Measurements from ENCODE around the gene ERC2.

The ERC2 gene

DNA sequence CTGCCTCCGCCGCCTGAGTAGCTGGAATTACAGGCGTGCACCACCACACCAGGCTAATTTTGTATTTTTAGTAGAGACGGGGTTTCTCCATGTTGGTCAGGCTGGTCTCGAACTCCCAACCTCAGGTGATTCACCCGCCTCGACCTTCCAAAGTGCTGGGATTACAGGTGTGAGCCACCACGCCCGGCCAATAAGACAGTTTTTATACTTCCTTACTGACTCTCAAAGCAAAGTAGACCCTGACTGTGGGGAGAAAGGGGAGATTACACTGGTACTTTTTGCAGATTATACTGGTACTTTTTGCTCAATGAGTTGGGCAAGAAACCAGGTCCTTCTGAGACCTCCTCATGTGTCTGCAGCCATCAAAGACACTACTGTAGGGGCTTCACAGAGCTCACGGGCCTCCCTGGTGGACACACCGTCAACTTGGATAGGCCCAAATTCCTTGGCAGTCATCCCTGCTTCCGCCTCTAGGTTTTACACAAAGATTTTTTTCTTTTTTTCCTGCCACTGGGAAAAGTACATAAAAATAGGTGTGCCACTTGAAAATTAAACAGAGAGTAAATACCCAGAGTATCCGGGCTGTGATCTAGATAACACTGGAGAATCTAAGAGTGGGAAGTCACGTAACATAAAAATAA lies 837.9 kb downstream of the ERC2 start:
- H3K36me3 ChIP-seq (ENCODE audit: control insufficient read depth in 1 of 2, insufficient read depth in 2 of 2, low read length in 2 of 2), result no peaks in the 10 kb centered on the region
- H3K27ac ChIP-seq (ENCODE audit: low read depth, low read length), result no peak overlapping the region
- no peak overlapping the region for H3K9ac ChIP-seq (ENCODE audit: low read depth in 1 of 2, low read length in 2 of 2)
- no peaks in the 10 kb centered on the region for H3K9me3 ChIP-seq (ENCODE audit: control insufficient read depth in 1 of 2, low read length in 2 of 2)
- H3K27me3 ChIP-seq (ENCODE audit: control insufficient read depth in 1 of 2, insufficient read depth in 2 of 2, low read length in 2 of 2), result no peaks in the 10 kb centered on the region
- no peaks in the 10 kb centered on the region for H3K4me1 ChIP-seq (ENCODE audit: control insufficient read depth in 1 of 2, insufficient read depth in 2 of 2, low read length in 2 of 2)
- H3K4me3 ChIP-seq (ENCODE audit: low read depth in 1 of 2, low read length in 2 of 2), result no peak overlapping the region

DNA sequence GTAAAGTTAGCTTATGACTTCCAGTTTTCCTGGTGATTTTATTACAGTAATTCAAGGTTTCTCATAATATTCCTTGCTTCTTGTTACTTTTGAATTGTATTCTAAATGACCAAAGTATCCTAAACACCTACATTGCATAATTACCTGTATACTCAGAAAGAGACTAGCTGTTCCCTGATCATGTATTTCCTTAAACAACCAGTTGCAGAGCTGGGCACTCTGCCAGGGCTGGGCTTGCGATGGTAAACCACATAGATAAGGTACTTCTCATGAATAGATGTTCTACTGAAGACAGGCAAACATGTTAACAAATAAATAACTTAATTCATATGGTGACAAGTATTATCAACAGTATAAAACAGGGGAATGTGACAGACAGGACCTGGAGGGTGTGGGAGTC lies 838.8 kb downstream of the ERC2 start:
- no peak overlapping the region for H3K9ac ChIP-seq (ENCODE audit: low read depth in 1 of 2, low read length in 2 of 2)
- H3K4me1 ChIP-seq (ENCODE audit: control insufficient read depth in 1 of 2, insufficient read depth in 2 of 2, low read length in 2 of 2), result no peaks in the 10 kb centered on the region
- no peaks in the 10 kb centered on the region for H3K27me3 ChIP-seq (ENCODE audit: control insufficient read depth in 1 of 2, insufficient read depth in 2 of 2, low read length in 2 of 2)
- no peaks in the 10 kb centered on the region for H3K9me3 ChIP-seq (ENCODE audit: control insufficient read depth in 1 of 2, low read length in 2 of 2)
- H3K36me3 ChIP-seq (ENCODE audit: control insufficient read depth in 1 of 2, insufficient read depth in 2 of 2, low read length in 2 of 2), result no peaks in the 10 kb centered on the region
- no peak overlapping the region for H3K4me3 ChIP-seq (ENCODE audit: low read depth in 1 of 2, low read length in 2 of 2)
- no peak overlapping the region for H3K27ac ChIP-seq (ENCODE audit: low read depth, low read length)

DNA sequence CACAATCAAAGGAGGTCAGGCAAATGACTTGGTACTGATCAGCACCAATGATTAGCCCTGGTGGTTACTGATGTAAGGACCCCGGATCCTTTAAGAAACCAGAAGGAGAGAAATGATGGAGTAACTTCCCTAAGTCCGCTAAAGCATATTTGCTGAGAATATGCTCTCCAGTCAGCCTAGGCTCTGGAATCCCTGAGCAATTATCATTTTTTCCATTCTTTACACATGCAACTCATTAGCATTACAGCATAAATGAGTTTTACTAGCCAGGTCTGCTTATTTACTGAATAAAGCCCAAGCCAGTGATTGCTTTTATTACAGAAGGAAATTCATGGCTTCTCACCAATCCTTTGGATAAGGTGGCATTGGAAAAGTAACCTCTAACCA lies 842.0 kb downstream of the ERC2 start:
- Histone ChIP-seq H3K27me3 (ENCODE audit: control insufficient read depth in 1 of 2, insufficient read depth in 2 of 2, low read length in 2 of 2) (no peaks in the 10 kb centered on the region), H3K36me3 (ENCODE audit: control insufficient read depth in 1 of 2, insufficient read depth in 2 of 2, low read length in 2 of 2) (no peaks in the 10 kb centered on the region), H3K27ac (ENCODE audit: low read depth, low read length) (no peak overlapping the region)

DNA sequence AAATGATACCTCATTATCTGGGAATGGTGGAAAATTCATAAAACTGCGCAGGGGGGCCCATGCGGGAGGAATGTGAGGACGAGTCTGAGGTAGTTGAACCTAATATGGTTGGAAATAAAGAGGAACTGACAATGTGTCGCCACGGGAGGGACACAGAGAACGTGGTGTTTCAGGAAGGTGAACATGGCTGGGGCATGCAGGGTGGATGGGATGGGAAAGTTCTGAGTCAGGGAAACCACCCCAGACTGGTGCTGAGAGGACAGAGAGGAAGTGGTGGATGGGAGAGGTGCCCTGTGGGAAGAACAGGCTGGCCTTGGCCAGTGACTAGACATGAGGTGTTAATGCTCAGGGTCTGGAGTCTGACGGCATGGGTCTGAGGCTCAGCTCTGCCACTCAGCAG lies 844.0 kb downstream of the ERC2 start:
- Histone ChIP-seq H3K27ac (ENCODE audit: low read depth, low read length) (no peak overlapping the region), H3K9ac (ENCODE audit: low read depth in 1 of 2, low read length in 2 of 2) (no peak overlapping the region), H3K4me3 (ENCODE audit: low read depth in 1 of 2, low read length in 2 of 2) (no peak overlapping the region), H3K4me1 (ENCODE audit: control insufficient read depth in 1 of 2, insufficient read depth in 2 of 2, low read length in 2 of 2) (peaks cover 0 to 4% of the 10 kb centered on the region in 2 donors), H3K36me3 (ENCODE audit: control insufficient read depth in 1 of 2, insufficient read depth in 2 of 2, low read length in 2 of 2) (no peaks in the 10 kb centered on the region), H3K9me3 (ENCODE audit: control insufficient read depth in 1 of 2, low read length in 2 of 2) (no peaks in the 10 kb centered on the region), H3K27me3 (ENCODE audit: control insufficient read depth in 1 of 2, insufficient read depth in 2 of 2, low read length in 2 of 2) (no peaks in the 10 kb centered on the region)

More for the DNA sequence above, 842.0 kb downstream of the ERC2 start:
- Histone ChIP-seq H3K4me1 (ENCODE audit: control insufficient read depth in 1 of 2, insufficient read depth in 2 of 2, low read length in 2 of 2) (peaks cover 0 to 4% of the 10 kb centered on the region in 2 donors), H3K9me3 (ENCODE audit: control insufficient read depth in 1 of 2, low read length in 2 of 2) (no peaks in the 10 kb centered on the region), H3K9ac (ENCODE audit: low read depth in 1 of 2, low read length in 2 of 2) (no peak overlapping the region), H3K4me3 (ENCODE audit: low read depth in 1 of 2, low read length in 2 of 2) (no peak overlapping the region)

DNA sequence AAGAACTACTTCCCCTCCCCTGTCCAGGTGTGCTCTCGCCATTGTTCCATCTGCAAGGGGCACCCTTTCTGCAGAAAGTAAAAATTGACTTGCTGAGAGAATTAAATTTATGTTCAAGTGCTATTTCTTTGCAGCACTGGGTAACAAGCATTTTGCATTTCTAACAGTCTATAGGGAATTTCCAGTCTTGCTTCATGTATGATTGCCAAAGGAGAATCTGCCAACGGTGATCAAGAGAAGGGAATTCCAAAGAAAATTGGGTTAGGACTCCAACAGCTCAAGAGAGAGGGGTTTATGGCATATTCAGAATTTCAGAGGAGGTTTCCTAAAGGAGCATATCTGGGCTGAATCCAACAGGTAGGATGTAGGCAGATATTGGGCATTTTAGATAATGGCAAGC lies 844.5 kb downstream of the ERC2 start:
- Histone ChIP-seq H3K27ac (ENCODE audit: low read depth, low read length) (no peak overlapping the region), H3K9ac (ENCODE audit: low read depth in 1 of 2, low read length in 2 of 2) (no peak overlapping the region), H3K27me3 (ENCODE audit: control insufficient read depth in 1 of 2, insufficient read depth in 2 of 2, low read length in 2 of 2) (no peaks in the 10 kb centered on the region), H3K4me3 (ENCODE audit: low read depth in 1 of 2, low read length in 2 of 2) (no peak overlapping the region), H3K4me1 (ENCODE audit: control insufficient read depth in 1 of 2, insufficient read depth in 2 of 2, low read length in 2 of 2) (peaks cover 0 to 4% of the 10 kb centered on the region in 2 donors), H3K36me3 (ENCODE audit: control insufficient read depth in 1 of 2, insufficient read depth in 2 of 2, low read length in 2 of 2) (no peaks in the 10 kb centered on the region), H3K9me3 (ENCODE audit: control insufficient read depth in 1 of 2, low read length in 2 of 2) (no peaks in the 10 kb centered on the region)

DNA sequence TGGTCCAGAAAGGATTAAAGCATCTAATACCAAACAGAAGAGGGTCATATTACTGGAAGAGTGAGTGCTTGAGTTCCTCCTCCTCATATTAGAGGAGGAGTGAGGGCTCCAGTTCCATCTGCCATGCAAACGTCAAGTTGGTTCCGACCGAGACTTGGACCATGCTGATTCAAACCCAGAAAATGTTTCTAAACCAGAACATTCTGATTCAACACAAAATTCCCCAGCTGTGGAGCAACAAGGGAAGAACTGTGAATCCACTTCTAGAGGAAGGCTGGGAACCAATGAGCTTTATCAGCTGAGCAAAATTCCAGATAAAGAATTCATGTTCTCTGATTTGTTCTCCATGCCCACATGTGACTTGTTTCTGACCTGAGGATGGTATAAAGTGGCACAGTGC lies 845.5 kb downstream of the ERC2 start:
- no peaks in the 10 kb centered on the region for H3K9me3 ChIP-seq (ENCODE audit: control insufficient read depth in 1 of 2, low read length in 2 of 2)
- peaks cover 0 to 4% of the 10 kb centered on the region in 2 donors for H3K4me1 ChIP-seq (ENCODE audit: control insufficient read depth in 1 of 2, insufficient read depth in 2 of 2, low read length in 2 of 2)
- no peak overlapping the region for H3K27ac ChIP-seq (ENCODE audit: low read depth, low read length)
- no peaks in the 10 kb centered on the region for H3K36me3 ChIP-seq (ENCODE audit: control insufficient read depth in 1 of 2, insufficient read depth in 2 of 2, low read length in 2 of 2)
- H3K9ac ChIP-seq (ENCODE audit: low read depth in 1 of 2, low read length in 2 of 2), result no peak overlapping the region
- H3K4me3 ChIP-seq (ENCODE audit: low read depth in 1 of 2, low read length in 2 of 2), result no peak overlapping the region
- H3K27me3 ChIP-seq (ENCODE audit: control insufficient read depth in 1 of 2, insufficient read depth in 2 of 2, low read length in 2 of 2), result no peaks in the 10 kb centered on the region

DNA sequence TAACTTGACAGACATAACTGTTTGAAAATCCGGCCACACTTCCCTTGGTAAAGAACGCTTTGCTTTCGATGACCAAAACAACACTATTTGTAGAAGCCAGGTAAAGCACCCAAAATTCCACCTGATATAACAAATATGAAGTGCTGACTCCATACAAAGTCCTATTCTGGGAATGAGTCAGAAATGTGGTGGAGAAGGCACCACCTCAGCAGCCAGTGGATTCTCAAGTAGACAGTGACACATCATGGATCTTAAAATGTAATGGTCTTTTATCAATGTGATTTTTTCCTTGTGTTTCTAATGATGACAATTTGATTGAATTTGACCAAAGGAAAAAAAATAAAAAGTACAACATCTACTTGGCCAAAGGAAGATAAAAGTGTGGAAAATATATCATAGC lies 846.2 kb downstream of the ERC2 start:
- no peaks in the 10 kb centered on the region for H3K27me3 ChIP-seq (ENCODE audit: control insufficient read depth in 1 of 2, insufficient read depth in 2 of 2, low read length in 2 of 2)
- H3K4me1 ChIP-seq (ENCODE audit: control insufficient read depth in 1 of 2, insufficient read depth in 2 of 2, low read length in 2 of 2), result peaks cover 0 to 4% of the 10 kb centered on the region in 2 donors
- no peaks in the 10 kb centered on the region for H3K36me3 ChIP-seq (ENCODE audit: control insufficient read depth in 1 of 2, insufficient read depth in 2 of 2, low read length in 2 of 2)
- no peak overlapping the region for H3K27ac ChIP-seq (ENCODE audit: low read depth, low read length)
- no peak overlapping the region for H3K4me3 ChIP-seq (ENCODE audit: low read depth in 1 of 2, low read length in 2 of 2)
- no peak overlapping the region for H3K9ac ChIP-seq (ENCODE audit: low read depth in 1 of 2, low read length in 2 of 2)
- H3K9me3 ChIP-seq (ENCODE audit: control insufficient read depth in 1 of 2, low read length in 2 of 2), result no peaks in the 10 kb centered on the region

DNA sequence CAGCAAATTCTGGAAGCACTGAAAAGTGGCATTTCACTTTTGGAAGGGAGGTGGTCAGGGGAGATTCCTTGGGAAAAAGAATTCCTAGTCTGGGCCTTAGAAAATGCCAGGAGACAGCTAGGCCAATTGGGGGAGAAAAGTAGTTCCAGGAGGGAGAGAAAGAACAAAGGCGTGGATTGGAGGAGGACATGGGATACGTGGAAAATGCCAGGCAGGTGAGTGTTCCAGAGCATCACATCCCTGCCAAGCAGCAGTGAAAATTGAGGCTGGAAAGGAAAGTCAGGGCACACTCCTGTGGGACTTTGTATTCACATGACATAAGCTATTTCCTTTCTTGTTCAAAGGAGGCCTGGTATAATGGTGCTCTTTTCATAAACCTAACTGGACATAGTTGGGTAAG lies 846.6 kb downstream of the ERC2 start:
- H3K4me1 ChIP-seq (ENCODE audit: control insufficient read depth in 1 of 2, insufficient read depth in 2 of 2, low read length in 2 of 2), result peaks cover 0 to 4% of the 10 kb centered on the region in 2 donors
- no peak overlapping the region for H3K27ac ChIP-seq (ENCODE audit: low read depth, low read length)
- no peaks in the 10 kb centered on the region for H3K27me3 ChIP-seq (ENCODE audit: control insufficient read depth in 1 of 2, insufficient read depth in 2 of 2, low read length in 2 of 2)
- H3K9me3 ChIP-seq (ENCODE audit: control insufficient read depth in 1 of 2, low read length in 2 of 2), result no peaks in the 10 kb centered on the region
- no peak overlapping the region for H3K9ac ChIP-seq (ENCODE audit: low read depth in 1 of 2, low read length in 2 of 2)
- no peaks in the 10 kb centered on the region for H3K36me3 ChIP-seq (ENCODE audit: control insufficient read depth in 1 of 2, insufficient read depth in 2 of 2, low read length in 2 of 2)
- no peak overlapping the region for H3K4me3 ChIP-seq (ENCODE audit: low read depth in 1 of 2, low read length in 2 of 2)

DNA sequence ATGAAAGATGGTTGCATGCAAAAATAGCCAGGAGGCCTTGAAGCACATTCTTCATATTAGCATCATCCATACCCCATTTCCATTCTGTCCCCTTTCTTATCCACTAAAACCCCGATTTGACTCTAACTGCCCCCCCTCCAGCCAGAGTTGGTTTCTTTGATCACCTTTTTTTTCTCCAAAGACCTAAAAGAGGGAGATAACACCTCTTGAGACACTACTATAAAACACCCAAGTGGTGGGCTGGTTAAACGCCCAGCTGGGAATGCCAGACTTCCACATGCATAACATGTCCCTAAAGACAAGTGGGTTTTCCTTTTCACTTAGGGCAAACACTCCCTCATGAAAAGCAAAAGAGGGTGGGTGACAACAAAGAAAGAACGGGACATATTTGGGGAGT lies 847.2 kb downstream of the ERC2 start:
- no peak overlapping the region for H3K27ac ChIP-seq (ENCODE audit: low read depth, low read length)
- H3K9me3 ChIP-seq (ENCODE audit: control insufficient read depth in 1 of 2, low read length in 2 of 2), result no peaks in the 10 kb centered on the region
- H3K27me3 ChIP-seq (ENCODE audit: control insufficient read depth in 1 of 2, insufficient read depth in 2 of 2, low read length in 2 of 2), result no peaks in the 10 kb centered on the region
- H3K4me3 ChIP-seq (ENCODE audit: low read depth in 1 of 2, low read length in 2 of 2), result no peak overlapping the region
- no peak overlapping the region for H3K9ac ChIP-seq (ENCODE audit: low read depth in 1 of 2, low read length in 2 of 2)
- H3K4me1 ChIP-seq (ENCODE audit: control insufficient read depth in 1 of 2, insufficient read depth in 2 of 2, low read length in 2 of 2), result peaks cover 0 to 4% of the 10 kb centered on the region in 2 donors
- H3K36me3 ChIP-seq (ENCODE audit: control insufficient read depth in 1 of 2, insufficient read depth in 2 of 2, low read length in 2 of 2), result no peaks in the 10 kb centered on the region

DNA sequence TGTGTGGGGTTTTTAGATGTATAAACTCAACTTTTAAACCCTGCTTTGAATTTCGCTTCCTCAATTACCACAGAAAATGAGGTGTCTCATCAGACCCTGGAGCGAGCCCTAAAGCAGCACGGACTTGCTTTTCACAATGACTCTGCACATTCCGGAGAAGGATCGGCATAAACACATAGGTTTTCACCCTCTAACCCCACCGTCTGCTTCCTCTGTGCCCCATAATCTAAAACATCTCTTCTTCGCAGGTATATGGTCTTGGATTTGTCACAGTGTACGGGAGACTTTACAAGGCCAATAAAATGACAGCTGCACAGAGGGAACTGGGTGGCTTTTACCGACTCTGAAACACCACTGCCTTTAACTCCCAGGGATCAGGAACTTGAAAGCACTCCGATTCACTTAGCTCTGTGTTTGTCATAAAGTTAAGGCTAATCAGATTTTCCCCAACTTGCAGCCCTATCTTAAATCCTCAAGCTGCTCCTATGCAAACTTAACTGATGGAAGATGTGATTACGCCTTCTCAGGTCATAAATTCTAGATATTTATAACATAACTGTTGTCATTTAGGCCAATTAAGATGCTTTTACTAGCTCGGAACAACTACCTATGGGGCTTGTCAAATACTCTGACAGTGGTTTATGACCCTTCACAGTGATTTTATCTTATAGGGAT lies 847.8 kb downstream of the ERC2 start:
- Histone ChIP-seq H3K27me3 (ENCODE audit: control insufficient read depth in 1 of 2, insufficient read depth in 2 of 2, low read length in 2 of 2) (no peaks in the 10 kb centered on the region), H3K36me3 (ENCODE audit: control insufficient read depth in 1 of 2, insufficient read depth in 2 of 2, low read length in 2 of 2) (no peaks in the 10 kb centered on the region), H3K9me3 (ENCODE audit: control insufficient read depth in 1 of 2, low read length in 2 of 2) (no peaks in the 10 kb centered on the region), H3K4me1 (ENCODE audit: control insufficient read depth in 1 of 2, insufficient read depth in 2 of 2, low read length in 2 of 2) (peaks cover 0 to 4% of the 10 kb centered on the region in 2 donors), H3K4me3 (ENCODE audit: low read depth in 1 of 2, low read length in 2 of 2) (no peak overlapping the region), H3K27ac (ENCODE audit: low read depth, low read length) (no peak overlapping the region), H3K9ac (ENCODE audit: low read depth in 1 of 2, low read length in 2 of 2) (no peak overlapping the region)
